Putamen (tissue), 1 donor: ENCODE results near the gene TMEM256.

Experiments
- DNase-seq: peaks from one replicate; pipeline ENCODE4 v3.0.0-alpha.2; 2016; ENCODE audit warnings: low spot score

The TMEM256 gene

DNA sequence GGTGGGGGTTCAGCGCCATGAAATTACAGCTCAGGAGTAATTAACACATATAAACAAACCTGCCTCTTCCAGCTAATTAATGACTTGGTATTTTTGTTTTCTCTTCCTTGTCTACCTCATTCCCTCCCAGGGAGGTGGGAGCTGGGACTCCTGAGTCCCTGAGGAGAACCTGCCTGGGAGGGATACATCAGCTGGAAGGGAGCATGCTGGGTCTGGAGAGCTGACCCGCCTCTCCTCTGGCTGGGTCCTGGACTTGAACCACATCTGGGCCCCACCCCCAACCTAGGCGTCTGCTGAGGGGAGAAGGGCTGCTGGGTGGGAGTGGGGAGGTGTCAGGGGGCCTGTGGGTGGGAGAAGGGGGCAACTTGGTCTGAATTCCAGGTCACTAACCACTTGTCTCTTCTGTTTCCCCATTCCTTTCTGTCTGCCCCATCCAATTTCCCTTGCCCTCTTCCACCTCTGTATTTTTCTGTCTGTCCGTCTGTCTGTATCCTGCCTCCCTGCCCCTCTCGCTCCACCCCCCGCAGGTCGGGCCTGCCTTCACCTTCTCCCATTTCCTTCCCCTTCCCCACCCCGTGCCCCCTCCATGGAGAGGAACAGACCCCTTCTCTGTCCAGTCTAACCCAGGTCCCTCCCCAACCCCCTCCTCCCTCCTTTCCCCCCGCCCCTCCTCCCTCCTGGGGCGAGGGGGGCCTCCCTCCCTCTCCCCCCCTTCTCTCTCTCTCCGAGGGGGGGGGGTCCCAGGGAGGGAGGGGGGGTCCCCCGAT is 3.8 kb upstream of the TMEM256 start, which contains the start of gene NLGN2:
Gene NLGN2 (plus strand): TSS at position 361 of the 767 bp plus-strand sequence. CDS start 411 bp downstream, outside the sequence.
- no peak for DNase-seq

DNA sequence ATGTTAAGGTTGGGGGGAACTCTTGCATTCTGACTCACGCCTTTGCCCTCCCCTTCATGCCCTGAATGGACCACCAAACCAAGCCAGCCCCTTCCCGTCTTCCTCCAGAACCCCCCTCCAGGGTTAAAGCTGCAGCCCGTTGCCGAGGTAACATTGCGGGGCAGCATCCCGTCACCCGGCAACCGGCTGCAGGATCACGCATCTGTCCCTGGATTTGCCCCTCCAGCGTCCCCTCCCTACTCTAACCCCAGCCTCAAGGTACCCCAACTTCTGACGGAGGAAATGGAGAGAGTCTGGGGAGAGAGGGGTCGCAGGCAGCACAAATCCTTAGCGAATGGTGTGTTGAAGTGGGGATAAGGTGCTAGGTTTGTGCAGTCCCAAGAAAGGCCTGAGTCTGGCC is 3.2 kb upstream of the TMEM256 start:
- DNase-seq = no peak

DNA sequence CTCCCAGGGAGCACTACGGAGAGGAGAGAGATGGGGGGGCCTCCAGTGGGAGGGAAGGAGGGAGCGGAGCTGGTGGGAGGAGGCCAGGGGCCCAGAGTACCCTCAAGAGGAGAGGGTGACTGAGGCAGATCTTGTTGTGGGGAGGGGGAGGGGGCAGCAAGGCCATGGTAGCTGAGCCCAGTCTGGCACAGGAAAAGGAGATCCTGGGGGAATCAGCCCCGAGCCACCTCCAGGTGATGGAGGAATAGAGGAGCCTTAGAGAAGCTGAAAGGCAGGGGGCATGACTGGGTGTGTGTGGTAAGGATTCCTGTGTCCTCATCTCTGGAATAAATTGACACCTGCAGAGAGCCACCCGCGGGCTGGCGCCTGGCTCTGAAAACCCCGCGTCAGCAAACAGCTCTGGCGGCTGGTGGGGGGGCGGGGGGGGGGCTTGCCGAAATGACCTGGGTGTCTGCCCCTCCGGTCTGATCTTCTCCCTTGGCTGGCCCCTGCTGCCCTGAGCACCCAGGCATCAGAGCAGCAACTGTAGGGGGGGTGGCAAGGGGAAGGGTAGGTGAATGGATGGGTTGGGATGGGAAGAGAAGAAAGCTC is 2.4 kb upstream of the TMEM256 start:
- no peak for DNase-seq

DNA sequence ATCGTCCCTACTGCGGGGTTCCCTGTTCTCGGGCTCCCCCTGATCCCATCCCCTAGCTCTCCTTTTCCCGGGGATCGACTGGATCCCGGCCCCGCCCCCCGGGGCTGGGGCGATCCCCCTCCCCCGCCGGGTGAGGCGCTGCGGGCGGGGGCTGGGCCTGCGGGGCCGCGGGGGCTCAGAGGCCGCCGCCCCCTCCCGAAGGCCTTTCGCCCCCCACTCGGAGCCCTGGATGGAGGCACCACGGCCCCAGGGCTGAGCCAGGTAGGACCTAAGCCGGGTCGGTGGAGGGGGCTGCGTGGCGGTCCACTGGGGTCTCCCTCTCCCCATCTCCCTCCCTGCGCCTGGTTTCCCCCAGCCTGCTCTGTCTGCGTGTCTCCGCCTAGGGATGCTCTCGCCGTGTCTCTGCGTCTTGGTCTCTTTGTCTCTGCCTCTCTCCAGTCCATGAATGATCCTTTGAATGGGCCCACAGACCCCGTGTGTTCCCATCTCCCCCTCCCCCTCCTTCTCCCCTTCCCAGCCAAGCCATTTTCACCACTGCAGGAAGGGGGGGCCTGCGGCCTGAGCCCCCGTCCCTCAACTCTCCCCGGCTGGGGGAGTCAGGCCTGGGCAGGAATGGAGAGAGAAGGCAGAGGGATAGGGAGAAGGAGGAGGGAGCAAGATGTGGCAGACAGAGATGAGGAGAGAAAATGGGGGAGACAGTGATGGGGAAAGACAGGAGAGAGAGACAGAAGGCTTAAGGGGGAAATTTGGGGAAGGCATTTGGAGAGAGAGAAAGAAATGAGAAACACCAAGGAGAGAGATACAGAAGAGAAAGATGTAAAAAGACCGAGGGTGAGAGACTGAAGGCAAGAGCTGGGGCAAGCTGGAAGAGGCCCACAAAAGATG is 1.7 kb upstream of the TMEM256 start:
- DNase-seq = peak; percentile 42

DNA sequence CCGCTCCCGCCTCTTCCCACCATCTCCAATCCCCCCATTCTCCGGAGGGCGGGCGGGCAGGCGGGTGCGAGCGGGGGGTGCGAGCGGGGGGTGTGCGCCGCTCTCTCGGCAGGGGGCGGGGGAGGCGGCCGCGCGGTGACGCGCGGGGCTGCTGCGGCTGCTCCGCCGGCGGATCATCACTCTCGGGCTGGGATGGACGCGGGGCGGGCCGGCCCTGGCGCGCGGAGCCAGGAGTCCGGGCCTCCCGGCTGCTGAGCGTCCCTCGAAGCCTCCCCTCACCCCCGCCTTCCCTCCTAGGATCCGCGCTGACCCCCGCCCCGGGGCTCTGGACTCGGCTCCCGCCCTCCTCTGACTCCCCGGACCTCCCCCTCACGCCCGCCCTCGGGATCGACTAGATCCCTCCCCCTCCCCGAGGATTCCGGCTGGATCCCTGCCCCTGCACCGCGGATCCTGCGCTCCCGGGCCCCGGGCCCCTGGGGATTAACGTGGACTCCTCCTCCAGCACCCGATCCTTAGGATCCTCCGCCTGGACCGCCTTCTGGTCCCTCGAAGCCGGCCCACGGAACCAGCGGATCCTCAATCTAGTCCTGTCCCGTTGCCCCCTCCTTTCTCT is 946 bp upstream of the TMEM256 start:
- no peak for DNase-seq

DNA sequence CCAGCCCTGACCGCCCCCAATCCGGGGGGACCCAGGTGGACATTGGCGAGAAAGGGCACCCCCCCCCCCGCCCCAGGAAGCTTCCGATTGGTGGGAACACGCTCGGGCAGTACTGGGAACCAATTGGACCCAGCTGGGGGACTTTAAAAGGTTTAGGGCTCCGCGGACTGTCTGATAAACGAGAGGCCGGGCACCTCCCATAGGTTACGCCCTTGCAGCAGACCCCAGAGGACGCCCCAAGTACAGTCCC is 245 bp downstream of the TMEM256 start:
- DNase-seq = no peak

DNA sequence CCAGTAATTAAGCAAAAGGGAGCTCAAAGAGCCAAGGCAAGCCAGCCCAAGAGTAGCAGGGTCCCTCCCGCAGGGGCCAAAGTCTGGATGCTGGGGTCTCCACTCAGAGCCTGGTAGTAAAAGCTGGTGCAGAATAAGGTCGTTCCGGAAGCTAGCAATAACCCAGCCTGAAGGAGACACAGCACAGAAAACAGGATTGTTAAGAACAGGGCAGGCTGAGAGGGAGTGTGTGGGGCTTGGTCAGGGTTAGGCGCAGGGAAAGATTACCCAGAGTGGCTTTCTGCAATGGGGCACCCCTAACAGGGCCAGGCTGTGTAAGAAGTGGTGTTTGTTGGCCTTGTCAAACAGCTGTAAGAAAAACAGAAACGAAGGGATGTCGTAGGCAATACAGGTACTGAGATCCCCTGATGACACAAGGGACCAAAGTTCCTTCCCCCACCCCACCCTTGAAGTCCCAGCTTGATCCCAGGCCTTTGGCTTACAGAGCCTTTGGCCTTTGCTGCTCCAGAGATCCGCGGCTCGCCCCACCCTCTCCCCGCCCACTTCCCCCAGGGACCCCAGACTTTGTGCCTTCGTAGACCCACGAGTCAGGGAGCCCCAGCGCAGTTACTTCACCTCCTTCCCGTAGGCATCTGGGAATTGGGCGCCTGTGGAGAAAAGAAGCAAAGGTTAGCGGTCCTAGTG is 712 bp downstream of the TMEM256 start:
- no peak for DNase-seq

DNA sequence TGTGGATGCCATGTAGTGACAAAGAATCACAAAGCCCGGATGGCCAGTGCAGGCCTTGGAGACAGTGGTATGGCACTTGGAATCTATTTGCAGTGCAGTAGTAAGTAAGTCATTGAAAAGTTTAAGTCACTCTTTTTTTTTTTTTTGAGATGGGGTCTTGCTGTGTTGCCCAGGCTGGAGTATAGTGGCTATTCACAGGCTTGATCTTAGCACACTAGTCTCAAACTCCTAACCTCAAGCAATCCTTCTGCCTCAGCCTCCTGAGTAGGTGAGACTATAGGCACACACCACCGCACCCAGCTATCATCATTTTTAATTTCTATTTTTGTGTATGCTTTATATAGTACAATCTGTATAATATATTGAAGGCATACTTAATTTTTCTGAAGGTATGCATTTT is 5.3 kb downstream of the TMEM256 start:
- no peak for DNase-seq

DNA sequence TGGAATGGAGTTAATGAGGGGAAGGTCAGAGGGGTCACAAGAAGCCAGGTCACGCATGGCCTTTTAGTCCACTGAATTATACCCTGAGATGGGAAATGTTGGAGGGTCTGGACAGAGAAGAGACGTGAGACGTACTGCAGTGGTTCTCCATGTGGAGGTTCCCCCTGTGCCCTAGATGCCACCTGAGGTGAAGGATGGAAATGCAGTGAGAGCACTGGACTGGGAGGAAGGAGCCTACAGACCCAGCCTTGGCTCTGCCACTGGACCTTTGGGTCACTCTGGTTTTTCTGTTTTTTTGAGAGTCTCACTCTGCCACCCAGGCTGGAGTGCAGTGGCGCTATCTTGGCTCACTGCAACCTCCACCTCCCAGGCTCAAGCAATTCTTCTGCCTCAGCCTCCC is 7.8 kb downstream of the TMEM256 start:
- DNase-seq = no peak

DNA sequence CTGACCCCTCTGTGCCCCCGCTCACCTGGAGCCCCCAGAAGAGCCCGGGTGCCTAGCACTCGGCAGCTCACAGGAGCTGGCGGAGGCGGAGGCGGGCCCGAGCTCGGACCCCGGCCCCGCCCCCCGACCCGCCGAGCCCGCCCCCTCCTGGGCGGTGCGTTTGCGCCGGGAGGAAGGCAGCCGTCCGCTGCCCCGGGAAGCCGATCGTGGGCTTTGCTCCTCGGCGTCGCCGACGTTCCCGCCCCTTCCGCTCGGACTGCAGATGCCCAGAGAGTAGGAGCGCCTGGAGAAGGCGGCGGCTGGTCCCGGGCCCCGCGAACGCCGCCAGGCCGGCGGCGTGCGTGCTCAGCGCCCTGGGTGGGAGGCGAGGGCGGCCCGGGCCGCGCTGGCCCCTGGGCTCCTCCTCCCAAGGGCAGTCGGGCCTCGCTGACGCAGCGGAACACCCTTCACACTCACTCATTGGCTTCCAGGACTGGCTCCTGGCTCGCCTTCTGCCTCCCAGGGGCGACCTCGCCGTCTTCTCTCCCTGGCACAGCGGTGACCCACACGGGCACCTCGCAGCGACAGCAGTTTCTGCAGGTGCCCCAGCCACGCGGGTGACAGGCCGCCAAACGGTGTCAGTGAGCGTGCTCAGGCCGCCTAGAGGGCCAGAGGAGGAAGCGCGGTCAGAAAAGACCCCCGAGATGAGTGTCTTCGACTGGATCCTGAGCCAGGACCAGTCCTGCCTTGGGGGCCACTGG is 9.3 kb downstream of the TMEM256 start, which contains the start of gene PLSCR3:
Gene PLSCR3 (minus strand): TSS at position 74 of the 740 bp plus-strand sequence. CDS start 415 bp downstream, outside the sequence.
- peak; percentile 79 for DNase-seq

DNA sequence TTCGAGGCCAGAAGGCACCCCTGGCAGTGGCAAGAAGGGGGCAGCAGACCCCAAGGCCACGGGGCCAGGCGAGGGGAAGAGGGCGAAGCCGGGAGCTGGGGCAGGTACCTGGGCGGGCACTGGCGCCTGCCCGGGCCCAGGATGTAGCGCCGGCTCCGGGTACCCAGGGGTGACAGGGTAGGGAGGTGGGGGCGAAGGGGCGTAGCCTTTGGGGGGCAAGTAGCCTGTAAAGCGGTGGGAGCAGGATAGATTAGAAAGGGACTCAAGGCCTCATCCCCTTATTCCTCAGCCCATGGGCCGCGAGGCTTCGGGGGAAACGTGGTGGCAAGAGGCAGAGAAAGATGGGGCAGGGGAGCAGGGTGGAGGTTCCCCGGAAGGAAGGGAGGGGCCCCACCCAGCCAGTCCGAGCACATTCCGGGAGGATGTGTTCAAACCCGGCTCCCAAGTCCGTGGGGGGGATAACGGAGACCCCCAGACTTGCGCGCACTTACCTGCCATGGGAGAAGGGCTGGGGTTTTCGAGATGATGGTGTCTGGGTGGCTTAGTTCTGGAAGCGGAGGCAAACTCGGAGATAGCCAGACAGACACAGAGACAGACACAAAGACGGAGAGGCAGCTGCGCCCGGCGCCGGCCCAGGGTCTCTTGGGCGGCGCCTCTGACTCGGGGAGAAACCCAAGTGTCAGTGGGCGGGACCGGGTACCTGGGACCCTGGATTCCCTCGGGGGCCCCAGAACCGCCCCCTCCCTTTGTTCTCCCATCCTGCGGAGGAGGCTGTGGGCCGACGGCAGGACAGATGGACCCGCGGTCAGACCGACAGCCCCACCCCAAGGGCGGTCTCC is 10.1 kb downstream of the TMEM256 start:
- no peak for DNase-seq

DNA sequence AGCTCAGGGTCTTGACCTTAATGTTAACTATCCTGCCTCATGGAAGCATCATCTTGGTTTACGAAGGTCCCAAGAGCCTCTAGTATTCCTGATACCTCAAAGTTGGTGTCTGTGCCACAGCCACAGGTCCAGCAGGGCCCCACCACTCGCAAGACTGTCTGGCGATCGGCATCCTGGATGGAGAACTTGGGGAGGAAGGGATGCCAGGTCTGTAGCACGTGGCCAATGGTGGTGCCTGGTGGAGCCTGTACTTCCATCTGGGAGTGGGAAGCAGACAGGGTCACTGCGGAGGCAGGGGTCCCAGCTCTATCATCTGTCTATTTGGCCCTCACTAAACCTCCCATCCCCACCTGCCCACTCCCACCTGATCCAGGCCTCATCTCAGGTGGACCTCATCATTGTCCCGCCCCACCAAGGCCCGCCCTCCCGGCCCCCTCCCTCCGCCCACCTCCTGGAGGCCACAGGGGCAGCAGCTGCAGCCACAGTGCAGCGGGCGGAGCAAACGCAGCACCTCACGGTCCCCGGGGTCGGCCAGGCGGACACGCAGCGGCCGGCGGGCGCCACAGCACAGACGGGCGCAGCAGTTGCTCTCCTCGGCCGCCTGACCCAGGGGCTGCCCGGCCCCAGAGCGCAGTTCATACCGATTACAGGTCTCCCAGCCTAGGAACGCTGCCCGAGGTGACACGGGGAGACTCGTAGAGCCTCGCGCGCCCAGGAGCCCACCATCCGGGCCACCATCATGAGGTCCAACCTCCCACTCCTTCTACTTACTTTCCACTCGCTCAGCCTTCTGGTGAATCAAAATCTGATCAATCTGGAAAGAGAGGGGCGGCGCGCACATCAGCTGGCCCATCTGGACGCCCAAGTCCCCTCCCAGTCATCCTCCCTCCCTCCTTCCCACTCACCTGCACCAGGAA is 10.9 kb downstream of the TMEM256 start:
- no peak for DNase-seq

DNA sequence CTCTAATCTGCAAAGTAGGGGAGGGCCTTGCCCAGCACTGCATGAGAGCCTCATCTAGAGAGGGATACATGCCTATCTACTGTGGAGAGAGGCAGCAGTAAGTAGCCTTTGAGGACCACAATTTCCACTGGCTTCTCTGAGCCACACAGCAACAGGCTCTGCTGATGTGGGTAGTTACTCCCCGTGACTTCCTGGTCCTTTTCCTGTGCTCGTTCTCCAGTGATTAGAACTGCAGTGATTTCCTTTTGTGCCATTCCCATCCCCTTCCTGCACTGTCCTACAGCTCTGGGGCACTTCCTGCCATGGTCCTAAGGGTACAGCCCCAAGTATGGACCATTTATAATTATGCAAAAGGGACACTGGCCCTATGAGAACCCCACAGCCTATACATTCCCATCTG is 12.6 kb downstream of the TMEM256 start:
- no peak for DNase-seq

DNA sequence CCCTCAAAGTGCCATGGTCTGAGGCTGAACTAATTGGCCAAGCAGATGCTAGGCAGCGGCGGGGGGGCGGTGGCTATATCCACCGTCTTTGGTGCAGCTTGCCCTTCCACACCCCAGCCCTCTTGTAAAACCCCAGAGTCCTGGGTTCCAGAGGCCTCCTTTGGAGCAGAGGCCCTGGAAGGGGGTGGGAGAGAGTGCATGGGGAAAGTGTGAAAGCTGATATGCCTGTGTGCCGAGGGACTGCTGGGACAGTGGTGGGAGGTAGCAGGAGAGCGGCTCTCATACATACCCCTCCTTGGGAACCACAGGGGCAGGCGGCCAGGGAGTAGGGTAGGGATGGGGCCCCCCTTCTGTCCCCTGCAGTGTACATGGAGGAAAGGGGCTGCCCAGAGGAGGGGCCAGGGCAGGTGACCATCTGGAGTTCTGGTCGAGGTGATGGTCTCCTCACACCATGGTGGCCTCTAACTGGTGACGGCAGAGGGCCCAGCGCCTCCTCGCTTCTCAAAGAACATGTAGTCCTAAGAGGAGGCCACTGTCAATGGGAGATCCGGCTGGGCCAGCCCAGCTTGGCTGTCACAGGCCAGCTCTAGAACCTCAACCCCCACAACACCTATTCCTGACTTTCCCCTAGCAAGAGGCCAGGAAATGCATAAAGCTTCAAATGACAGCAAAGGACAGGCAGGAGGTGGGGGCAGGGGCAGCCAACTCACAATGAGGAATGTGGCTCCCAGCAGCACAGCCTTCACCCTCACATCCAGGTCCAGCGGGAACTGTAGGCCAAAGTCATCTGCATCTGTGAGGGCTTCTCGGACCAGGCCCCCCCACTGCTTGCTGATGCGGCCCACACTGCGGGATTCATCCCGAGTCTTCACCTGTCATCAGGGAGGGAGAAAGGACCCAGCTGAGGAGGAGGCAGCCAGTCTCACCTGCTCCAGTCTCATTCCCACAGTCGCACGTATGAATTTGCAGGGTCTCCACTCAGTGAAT is 13.7 kb downstream of the TMEM256 start:
- DNase-seq = no peak

DNA sequence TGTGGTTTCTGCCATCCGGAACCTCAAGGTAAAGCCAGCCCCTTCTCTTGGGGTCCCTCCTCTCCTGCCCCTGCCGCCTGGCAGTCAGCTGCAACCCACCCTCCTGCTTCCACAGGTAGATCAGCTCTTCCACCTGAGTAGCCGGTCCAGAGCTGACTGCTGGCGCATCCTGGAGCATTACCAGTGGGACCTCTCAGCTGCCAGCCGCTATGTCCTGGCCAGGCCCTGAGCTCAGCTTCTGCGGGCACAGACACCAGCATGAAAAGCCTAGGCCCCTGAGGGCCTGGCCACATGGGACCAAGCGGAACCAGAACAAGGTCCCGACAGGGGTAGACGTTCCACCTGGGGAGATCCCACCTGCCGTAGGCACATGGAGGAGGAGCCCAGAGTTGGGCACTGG is 15.0 kb downstream of the TMEM256 start:
- DNase-seq = no peak

DNA sequence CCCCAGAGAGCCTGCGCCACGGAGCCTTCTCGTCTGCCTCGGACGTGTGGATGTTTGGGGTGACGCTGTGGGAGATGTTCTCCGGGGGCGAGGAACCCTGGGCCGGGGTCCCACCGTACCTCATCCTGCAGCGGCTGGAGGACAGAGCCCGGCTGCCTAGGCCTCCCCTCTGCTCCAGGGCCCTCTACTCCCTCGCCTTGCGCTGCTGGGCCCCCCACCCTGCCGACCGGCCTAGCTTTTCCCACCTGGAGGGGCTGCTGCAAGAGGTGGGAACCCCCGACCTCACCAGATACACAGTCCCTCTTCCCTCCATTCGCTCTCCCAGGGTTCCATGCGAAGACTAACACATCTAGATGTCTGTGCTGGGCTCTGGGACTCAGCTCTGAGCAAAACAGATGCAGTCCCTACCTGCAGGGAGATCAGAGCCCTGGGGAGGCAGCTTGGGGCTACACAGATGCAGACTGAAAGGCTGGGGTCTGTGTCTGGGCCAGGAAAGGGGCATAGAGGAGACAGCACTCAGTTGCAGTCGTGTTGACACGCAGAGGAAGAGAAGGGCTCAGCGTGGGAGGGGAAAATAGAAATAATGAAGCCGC is 19.3 kb downstream of the TMEM256 start:
- no peak for DNase-seq

DNA sequence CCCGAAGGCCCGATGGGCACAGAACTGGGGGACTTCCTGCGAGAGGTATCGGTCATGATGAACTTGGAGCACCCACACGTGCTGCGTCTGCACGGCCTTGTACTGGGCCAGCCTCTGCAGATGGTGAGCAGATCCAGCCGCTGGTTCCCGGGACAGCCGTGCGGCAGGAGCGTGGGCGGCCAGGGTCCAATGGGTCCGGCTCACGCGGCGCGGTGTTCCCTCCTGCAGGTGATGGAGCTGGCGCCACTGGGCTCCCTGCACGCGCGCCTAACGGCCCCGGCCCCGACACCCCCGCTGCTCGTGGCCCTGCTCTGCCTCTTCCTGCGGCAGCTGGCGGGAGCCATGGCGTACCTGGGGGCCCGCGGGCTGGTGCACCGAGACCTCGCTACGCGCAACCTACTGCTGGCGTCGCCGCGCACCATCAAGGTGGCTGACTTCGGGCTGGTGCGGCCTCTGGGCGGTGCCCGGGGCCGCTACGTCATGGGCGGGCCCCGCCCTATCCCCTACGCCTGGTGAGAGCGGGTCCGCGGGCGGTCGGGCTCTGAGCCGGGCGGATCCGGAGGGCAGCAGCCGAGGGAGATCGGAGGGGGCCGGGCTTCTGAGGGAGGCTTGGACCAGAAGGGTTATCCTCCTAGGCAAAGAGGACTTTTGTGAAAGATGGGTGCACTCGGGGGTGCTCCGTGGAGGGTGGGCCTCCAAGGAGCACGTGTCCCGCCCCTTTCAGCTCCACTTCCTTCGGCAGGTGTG is 20.0 kb downstream of the TMEM256 start:
- DNase-seq = peak; percentile 56
